ENCODE results near the gene MAGEE2. TPM values are rescaled to one million over a fixed set of nuclear protein-coding genes. Genes with fewer than 3 reads are reported as not detected.

Gene MAGEE2
- total and polyA plus RNA-seq, 2 experiments from 2014 or later: 0.11 to 0.56 TPM

GRCh38 chrX:75748431-75748830 lies 36.6 kb downstream of the MAGEE2 start:
- no peaks in the 10 kb centered on the region for H3K79me2 ChIP-seq (replicated peaks; ENCODE audit: insufficient read depth)
- no peak overlapping the region for H2AFZ ChIP-seq
- H3K27ac ChIP-seq (ENCODE audit: low read depth): no peak overlapping the region
- ATAC-seq: no peak
- H3K9me2 ChIP-seq (ENCODE audit: insufficient read depth): no peaks in the 10 kb centered on the region
- peaks cover 30% of the 10 kb centered on the region for H3K36me3 Mint-ChIP-seq (ENCODE audit: low read depth)
- no peaks in the 10 kb centered on the region; the same call in 2 of the 3 replicates for H3K4me1 Mint-ChIP-seq
- no peak for TF ChIP-seq POLR2AphosphoS5 (IDR thresholded peaks at IDR 0.05; ENCODE audit: low read depth)
- no peak for TF ChIP-seq CTCF (conservative IDR thresholded peaks at IDR 0.05; ENCODE audit: low read depth in 2 of 2)
- TF ChIP-seq ZNF114 (CRISPR knock-in tag; IDR thresholded peaks at IDR 0.05): no peak
- TF ChIP-seq REST (IDR thresholded peaks at IDR 0.05; ENCODE audit: unreplicated experiment): no peak
- TF ChIP-seq NANOG (IDR thresholded peaks at IDR 0.05; ENCODE audit: borderline replicate concordance): no peak
- TF ChIP-seq CREB1 (CRISPR knock-in tag; IDR thresholded peaks at IDR 0.05; ENCODE audit: low read depth): no peak
- no peak for TF ChIP-seq ZNF331 (CRISPR knock-in tag; IDR thresholded peaks at IDR 0.05; ENCODE audit: low read depth)
- no peak for TF ChIP-seq EZH2 (IDR thresholded peaks at IDR 0.05; ENCODE audit: low read depth, unreplicated experiment)
- H3K27me3 Mint-ChIP-seq (ENCODE audit: insufficient read depth, low read depth, poor library complexity): peaks cover 2% of the 10 kb centered on the region
- no peaks in the 10 kb centered on the region for H3F3A ChIP-seq (replicated peaks; ENCODE audit: low read depth)
- no peaks in the 10 kb centered on the region for H3K4me1 ChIP-seq (ENCODE audit: insufficient read depth)
- H3K4me2 ChIP-seq: no peak overlapping the region
- no peak overlapping the region for H3K4me3 Mint-ChIP-seq
- H3K4me3 ChIP-seq: no peak overlapping the region
- DNase-seq (ENCODE audit: low spot score): no peak
- H4K20me1 ChIP-seq (replicated peaks; ENCODE audit: insufficient read depth): no peaks in the 10 kb centered on the region
- no peaks in the 10 kb centered on the region for H3K27me3 ChIP-seq (ENCODE audit: insufficient read depth)
- H3K36me3 ChIP-seq (ENCODE audit: insufficient read depth): no peaks in the 10 kb centered on the region; the same call in 1 of the 2 replicates
- H3K9me3 Mint-ChIP-seq: peaks cover 45% of the 10 kb centered on the region
- H3K27ac Mint-ChIP-seq: no peak overlapping the region

GRCh38 chrX:75746891-75747639 lies 38.0 kb downstream of the MAGEE2 start:
- H3K4me1 ChIP-seq (ENCODE audit: insufficient read depth): no peaks in the 10 kb centered on the region
- H3K4me2 ChIP-seq: peak overlapping the region; percentile 74
- Mint-ChIP-seq H3K36me3 (ENCODE audit: low read depth) (peaks cover 38% of the 10 kb centered on the region), H3K27ac (no peak overlapping the region), H3K4me1 (no peaks in the 10 kb centered on the region; the same call in 2 of the 3 replicates), H3K9me3 (peaks cover 58% of the 10 kb centered on the region), H3K27me3 (ENCODE audit: insufficient read depth, low read depth, poor library complexity) (peaks cover 2% of the 10 kb centered on the region), H3K4me3 (peak overlapping the region; percentile 75)
- peak overlapping the region; percentile 58 for H3K4me3 ChIP-seq
- H3K27me3 ChIP-seq (ENCODE audit: insufficient read depth): no peaks in the 10 kb centered on the region
- H3K36me3 ChIP-seq (ENCODE audit: insufficient read depth): no peaks in the 10 kb centered on the region; the same call in 1 of the 2 replicates
- no peaks in the 10 kb centered on the region for H3F3A ChIP-seq (replicated peaks; ENCODE audit: low read depth)
- ATAC-seq (peak; percentile 43), DNase-seq (ENCODE audit: low spot score) (peak; percentile 52)
- peak overlapping the region; percentile 90; the same call in 1 of the 2 replicates for H2AFZ ChIP-seq
- no peaks in the 10 kb centered on the region for H3K79me2 ChIP-seq (replicated peaks; ENCODE audit: insufficient read depth)
- no peak overlapping the region for H3K27ac ChIP-seq (ENCODE audit: low read depth)
- no peaks in the 10 kb centered on the region for H4K20me1 ChIP-seq (replicated peaks; ENCODE audit: insufficient read depth)
- no peaks in the 10 kb centered on the region for H3K9me2 ChIP-seq (ENCODE audit: insufficient read depth)
- TF ChIP-seq REST (IDR thresholded peaks at IDR 0.05; ENCODE audit: unreplicated experiment): no peak
